ENCODE data around the gene MAPKAPK2.
"Not testable (repeated sequence)": the region's sequence is repeated elsewhere in the genome, so short reads cannot be mapped to it uniquely, and the experiment has no call there.

The MAPKAPK2 gene

DNA sequence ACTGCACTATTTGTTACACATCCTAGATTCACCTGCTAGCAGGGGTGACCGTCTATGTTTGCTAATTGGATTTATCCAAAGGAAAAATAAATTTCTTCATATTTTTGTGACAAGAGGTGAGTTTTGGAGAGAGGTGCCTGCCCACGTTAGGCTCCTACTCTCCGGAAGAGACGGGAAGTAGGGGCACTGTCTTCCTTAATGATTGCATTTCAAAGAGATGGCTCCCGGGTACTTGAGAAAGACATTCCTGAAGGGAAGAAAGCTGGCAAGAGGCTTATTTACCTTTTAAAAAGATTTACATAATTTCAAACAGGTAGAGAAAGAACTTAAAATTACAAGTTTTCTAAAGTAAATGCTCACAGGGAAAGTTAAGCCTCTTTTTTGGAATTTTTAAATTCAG lies 67.2 kb downstream of the MAPKAPK2 start:
- DNase-seq, result no peak

DNA sequence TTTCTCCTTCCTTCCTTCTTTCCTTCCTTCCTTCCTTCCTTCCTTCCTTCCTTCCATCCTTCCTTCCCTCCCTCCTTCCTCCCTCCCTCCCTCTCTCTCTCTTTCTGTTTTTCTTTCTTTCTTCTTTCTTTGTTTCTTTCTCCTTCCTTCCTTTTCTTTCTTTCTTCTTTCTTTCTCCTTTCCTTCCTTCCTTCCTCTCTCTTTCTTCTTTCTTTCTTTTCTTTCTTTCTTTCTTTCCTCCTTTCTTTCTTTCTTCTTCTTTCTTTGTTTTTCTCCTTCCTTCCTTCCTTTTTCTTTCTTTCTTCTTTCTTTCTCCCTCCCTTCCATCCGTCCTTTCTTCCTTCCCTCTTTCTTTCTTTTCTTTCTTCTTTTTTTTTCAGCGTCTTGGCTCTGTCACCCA lies 67.8 kb downstream of the MAPKAPK2 start:
- DNase-seq, result no peak

DNA sequence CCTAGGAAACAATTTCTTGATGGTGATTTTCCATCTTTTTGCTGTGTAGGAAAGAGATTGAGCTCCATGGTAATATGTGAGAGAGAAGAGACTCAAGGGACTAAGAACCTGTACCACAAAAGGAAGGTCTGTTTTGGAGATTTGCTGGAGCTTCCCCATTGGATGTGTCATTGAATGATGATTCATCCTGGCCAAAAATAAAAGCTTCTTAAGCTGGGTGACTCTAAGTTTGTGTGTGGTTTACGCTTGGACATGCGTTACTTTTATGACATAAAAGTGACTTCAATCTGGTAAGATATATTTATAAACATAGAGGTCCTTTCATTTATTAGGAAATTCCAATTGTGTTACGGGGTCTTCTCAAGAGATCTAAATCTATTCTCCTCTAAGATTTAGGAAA lies 68.4 kb downstream of the MAPKAPK2 start:
- DNase-seq, result no peak

DNA sequence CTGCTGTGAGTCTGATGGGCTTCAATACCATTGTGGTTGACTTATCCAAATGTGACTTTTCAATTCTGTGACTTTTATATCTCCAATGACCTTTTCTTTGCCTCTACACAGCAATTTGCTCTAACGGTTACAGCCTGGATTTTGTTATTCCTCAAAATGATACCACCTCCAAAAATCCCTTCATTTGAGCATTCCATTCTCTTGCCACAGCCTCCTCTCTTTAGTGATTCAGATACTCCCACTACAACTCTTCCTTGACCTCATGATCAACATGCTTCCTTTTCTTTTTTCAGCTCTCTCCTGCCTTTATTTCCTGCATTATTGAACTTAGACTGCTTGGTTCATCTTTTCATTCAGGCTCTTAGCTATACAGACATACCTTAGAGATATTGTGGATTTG lies 69.3 kb downstream of the MAPKAPK2 start:
- DNase-seq, result no peak

DNA sequence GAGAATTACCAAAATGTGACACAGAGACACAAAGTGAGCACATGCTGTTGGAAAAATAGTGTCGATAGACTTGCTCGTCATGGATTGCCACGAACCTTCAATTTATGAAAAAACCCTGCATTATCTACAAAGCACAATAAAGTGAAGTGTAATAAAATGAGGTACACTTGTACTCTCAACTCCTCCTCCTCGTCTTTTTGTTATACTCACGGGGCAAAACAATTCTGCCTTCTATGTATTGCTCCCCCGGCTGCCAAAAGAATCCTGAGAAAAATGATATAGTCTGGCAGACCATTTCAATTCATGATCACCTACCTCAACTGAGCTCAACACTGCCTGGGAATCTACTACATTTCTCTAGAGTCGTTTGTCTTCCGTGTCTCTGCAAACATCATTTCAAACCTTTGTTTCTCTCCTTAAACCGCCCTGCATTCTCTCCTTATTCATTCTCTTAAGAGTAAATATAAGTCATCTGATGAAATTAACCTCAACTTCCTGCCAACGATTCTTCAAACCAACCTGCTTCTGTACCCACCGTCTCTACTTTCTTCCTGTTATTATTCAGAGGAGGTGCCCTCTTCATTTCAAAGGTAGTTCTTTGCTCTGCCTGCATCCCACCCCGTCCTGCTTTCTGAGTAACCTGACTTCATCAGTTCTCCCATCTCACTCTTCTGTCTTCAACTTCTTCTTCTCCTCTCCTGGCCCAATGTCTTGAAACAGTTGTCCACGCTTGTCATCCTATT lies 73.0 kb downstream of the MAPKAPK2 start:
- no peak for DNase-seq

DNA sequence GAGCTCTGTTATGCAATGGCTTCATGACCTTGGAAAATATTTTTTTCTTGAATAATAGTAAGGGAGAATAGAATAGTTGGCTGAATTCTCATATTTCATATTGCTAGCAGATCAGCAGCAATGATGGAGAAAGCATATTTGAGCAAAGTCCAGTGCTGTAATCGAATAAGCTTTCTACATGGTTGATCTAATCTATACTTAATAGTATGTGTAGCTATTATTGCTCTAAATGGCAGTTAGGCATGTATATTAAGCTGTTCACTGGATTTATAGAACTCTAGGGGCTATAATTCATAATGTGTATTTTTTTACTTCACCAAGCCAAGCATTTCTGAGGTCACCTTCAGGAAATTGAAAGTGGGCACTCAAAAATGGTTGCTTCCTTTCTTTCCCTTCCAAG lies 75.9 kb downstream of the MAPKAPK2 start:
- DNase-seq, result no peak

DNA sequence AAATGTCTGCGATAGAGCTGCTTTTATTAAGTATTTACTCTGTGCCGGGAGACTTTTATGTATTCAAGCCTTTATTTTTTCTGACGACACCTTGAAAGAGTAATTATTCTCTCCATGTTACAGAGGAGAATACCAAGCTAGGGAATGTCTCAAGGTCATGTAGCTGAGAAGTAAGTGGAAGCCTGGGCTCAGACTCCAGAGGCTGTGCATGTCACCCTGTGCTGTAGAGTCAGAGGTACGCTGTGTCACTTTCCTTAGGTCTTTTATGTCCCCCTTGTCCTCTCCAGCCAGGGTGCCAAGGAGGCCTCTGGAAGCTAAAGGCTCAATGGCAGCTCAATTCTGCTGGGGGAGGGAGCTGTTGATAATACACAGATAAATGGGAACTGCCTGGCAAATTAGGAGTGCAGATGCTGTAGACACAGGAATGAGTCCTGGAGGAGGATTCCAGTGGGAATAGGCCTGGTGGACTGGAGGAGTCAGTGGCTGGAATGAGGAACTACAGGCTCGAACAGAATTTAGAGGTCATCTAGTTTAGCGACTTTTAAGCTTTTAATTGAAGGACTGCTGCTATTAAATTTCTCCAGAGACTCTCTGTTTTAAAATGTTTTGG lies 76.6 kb downstream of the MAPKAPK2 start:
- DNase-seq, result no peak

DNA sequence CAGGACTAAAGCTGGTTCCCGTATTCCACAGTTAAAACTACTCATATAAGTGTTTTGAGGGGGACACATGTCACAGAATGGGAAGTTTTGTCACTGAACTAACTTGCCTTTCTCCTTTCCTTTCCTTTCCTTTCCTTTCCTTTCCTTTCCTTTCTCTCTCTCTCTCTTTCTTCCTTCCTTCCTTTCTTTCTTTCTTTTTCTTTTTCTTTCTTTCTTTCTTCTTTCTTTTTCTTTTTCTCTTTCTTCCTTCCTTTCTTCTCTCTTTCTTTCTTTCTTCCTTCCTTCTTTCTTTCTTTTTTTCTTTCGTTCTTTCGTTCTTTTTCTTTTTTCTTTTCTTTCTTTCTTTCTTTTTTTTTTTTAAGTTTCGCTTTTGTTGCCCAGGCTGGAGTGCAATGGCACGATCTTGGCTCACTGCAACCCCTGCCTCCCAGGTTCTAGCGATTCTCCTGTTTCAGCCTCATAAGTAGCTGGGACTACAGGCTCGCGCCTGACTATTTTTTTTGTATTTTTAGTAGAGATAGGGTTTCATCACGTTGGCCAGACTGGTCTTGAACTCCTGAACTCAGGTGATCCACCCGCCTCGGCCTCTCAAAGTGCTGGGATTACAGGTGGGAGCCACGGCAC lies 78.1 kb downstream of the MAPKAPK2 start:
- not testable (repeated sequence) for DNase-seq

DNA sequence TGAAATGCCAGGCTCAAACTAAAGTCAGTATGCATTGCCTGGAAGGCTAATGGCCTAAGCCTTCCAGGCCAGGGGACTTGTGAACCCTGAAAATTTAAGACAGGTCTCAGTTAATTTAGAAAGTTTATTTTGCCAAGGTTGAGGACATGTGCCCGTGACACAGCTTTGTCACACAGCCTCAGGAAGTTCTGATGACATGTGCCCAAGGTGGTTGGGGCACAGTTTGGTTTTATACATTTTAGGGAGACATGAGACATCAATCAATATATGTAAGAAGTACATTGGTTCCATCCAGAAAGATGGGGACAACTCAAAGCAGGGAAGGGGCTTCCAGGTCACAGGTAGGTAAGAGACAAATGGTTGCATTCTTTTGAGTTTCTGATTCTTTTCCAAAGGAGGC lies 81.1 kb downstream of the MAPKAPK2 start:
- not testable (repeated sequence) for DNase-seq

DNA sequence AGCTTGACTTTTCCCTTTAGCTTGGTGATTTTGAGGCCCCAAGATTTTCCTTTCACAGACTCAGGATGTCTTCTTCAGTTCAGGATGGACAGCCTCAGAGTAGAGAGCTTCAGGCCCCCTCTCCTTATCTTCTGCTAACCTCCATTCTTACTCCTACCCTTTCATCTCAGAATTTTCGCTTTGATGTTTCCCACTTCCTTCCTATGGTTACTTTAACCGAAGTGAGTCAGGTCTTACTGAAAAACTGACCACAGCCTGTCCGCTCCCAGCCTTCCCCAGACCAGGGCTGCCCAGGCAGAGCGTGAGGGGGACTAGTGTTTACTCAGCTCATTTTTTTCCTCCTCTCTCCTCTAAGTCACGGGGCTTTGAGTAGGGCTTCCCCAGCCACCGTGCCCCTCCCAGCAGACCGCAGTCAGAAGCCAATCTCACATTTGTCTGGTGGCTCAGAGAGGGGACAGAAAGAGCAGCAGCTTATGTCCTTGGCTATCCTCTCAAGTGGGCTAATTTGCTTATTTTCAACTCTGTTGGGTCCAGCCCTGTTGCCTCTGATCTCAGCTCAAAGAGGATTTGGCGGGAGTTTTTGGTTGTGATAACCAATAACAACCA lies 81.6 kb downstream of the MAPKAPK2 start:
- peak; percentile 82 for DNase-seq

DNA sequence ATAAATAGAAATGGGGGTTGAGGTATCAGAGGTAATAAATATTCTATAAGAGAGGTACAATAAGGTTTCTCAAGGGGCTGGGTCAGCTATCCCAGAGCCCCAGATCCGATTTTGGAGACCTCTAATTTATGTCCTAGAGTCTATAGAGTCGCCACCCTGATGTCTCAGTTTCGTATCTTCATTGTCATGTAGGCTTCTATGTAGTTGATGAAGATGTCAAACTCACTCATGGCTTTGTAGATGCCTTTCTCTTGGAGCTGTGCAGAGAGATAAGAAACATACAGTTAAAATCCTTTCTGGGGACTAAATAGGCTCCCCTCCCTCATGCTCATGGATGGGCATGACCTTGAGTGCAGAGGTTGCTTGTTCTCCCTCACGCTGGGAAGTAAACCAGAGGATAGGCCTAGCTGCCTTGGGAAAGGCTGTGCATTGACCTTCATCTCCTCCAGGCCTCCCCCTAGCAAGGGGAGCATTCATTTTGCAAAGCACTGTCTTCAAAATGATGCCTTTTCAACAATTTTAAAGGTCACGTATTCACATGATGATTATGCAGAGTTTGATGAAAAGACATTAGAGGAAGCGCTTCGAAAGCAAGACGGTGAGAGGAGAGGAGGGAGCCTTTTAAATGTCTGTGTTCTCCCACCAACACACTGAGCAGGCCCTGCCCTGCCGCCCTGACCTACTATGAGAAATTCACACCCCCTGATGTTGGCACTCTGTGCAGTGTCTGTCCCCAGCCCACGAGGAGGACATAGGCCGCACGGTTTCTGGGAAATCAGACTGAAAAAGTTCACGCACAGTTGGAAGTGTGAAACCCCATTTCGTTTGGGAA lies 84.0 kb downstream of the MAPKAPK2 start:
- no peak for DNase-seq

DNA sequence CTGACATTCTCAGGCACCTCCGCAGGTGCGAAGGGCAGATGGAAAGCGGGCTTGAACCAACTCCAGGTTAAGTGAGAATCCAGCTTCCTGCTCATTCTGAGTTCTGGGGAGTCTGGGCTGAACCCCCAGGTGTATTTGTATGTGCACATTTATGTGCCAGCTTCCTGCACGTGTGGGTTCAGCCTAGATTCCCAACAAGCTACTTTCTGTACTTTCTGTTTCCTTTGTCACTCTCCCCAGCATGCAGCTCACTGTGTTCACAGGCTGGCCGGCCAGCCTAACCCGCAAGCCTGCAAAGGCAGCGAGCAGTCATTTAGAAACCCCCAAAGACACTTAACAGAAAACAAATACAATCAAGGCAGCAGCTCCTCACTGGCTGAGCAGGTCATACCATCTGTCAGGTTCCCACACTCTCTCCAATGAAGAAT lies 84.6 kb downstream of the MAPKAPK2 start:
- DNase-seq, result peak; percentile 78

DNA sequence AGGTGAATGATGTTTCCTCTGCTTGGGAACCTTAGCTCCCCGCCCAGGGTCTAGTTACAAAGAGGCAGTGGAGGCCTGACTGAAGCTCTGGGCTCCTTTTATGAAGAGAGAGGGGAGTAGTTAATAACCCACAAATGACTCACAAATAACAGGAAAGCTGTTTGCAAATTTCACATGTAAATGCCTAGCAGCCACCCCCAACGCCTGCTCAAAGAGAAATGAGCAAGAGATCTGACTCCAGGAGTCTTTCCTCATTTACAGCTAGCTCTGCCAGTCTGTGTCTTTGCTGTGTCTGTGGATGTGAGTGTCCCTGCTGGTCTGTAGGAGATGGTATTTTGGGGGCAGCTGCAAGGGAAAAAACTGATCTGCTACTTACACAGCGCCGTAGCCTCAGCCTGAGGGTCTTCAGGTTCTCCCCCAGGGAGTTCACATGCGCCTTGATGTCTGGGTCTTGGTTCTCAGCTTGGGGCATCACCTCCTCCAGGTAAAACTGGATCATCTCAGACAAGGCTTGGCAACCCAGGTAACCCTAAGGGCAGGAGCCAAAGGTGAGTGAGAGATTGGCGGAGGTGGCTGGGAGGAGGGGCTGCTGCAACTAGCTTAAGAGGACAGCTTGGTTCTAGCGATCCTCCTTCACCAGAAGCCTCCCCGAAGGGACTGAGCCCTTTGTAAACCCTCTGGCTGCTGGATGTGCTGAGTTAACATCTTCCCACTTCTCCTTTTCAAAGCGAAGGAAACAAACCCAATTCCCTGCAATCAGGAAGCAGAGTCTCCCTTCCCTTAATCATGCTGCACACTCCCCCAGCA lies 86.0 kb downstream of the MAPKAPK2 start, which contains the start of gene IL19:
IL19 (plus strand) TSS at position 243 of the 807 bp plus-strand sequence. CDS start 65,890 bp downstream, outside the sequence.
- no peak for DNase-seq

DNA sequence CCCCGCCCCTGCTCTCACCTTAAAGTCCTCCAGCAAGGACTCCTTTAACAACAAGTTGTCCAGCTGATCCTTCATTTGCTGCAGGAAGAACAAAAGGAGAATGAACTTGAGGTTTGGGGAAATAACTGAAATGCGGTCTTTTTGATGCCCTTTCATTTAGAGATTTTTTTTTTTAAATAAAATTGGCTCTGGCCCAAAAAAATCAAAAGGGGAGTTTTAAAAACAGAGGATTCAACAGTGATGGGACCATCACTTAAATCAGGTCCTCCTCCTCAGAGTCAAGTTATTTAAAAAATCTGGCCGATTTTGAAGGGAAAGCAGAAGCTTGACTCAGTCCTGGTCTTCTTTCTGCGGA lies 86.6 kb downstream of the MAPKAPK2 start:
- DNase-seq, result no peak

DNA sequence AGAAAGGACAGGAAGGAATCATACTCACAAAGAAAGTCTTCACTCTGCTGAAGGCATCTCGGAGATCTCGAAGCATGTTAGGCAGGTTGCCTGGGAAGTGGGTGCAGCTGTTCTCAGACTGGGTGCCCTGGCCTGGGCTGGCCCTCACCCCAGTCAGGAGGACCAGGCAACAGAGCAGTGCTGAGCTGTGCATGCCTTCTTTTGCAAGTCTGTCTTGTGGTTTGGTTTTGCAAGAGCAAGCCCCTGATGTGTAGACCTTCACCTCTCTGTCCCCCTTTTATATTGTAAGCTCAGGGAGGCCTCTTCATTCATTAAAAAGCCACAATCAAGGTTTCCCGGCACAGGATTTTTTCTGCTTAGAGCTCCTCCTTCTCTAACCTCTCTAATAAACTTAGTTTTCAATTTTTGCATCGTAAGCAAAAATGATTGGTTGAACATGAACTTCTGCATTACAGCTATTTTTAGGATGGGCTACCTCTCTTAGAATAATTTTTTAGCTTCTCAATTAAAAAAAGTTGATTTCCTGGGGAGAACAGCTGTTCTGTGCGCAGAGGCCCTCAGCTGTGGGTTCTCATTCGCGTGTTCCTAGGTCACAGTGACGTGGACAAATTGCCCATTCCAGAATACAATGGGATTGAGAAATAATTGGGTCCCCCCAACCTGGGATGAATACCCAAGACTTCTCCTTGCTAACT lies 87.7 kb downstream of the MAPKAPK2 start, which contains the start of gene IL10:
IL10 (minus strand) TSS at position 252 of the 695 bp plus-strand sequence; CDS start at position 193, 59 bp downstream.
- DNase-seq, result no peak

DNA sequence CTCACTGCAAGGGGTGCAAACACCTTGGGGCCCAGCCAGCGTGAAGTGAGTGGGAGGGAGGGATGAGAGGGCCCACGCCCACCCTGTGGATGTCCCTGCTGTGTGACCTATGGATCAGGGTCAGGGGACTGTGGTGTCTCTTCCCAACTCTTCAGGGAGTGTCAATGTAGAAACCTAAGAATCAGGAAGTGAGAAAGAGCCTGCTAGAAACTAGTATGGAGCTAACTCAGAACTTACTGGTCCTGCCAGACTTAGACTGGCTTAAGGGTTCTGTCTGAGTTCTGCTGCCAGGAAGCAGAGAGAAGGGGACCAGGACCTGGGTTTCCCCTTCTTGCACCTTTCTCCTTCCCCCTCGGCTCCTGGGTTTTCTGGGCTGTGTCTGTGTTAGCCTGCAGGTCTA lies 89.4 kb downstream of the MAPKAPK2 start:
- no peak for DNase-seq

DNA sequence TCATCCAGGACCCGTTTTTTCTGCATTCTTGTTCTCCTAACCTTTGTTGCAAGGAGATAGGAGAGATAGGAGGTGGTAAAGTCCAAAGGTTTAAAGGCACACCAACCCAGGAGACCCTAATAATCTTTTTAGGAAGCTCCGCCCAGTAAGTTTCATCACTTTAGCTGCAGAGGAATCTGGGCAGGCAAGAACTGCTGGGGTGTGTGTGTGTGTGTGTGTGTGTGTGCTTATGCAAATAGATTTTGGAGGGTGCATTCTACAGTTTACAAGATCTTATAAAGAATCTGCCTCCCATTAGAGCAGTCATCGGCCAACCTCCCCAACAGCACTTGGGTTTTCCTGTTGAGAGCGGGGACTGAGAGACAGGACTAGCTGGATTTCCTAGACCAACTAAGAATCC lies 91.5 kb downstream of the MAPKAPK2 start:
- DNase-seq, result no peak

DNA sequence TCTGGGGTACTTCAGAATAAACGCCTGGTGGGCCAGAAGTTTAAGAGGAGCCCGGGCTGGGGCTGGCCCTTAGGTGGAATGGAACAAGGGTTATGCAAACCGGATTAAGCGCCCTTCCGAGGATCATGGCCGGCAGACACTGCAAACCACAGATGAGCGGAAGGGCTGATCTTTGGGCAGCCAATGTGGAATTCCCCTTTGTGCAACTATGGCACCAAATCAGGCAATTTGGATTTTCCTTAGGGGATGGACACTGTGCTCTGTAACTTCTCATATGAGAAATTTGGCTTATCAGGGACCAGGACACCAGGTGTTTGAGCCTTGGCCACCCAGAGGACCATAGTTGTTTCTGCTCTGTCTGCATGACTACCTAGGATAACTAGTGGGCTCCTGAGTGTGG lies 93.3 kb downstream of the MAPKAPK2 start:
- DNase-seq, result no peak

DNA sequence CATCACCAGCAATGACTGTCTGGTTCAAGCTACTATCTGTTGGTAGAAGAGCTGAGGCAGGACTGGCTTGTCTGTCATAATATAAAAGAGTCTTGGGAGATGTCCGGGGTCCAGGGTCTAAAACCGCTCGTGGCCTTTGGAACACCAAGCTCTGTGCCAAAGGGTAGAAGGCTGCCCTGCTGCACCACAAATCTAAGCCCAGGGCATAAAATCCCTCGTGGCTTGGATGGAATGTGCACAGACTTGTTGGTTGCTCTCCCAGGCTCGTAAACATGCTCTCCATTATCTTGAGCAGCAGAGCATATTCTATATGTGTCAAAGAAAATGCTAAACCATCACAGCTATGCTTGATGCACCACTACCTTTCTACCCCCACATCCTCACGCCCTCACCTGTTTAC lies 94.2 kb downstream of the MAPKAPK2 start:
- DNase-seq, result not testable (repeated sequence)

DNA sequence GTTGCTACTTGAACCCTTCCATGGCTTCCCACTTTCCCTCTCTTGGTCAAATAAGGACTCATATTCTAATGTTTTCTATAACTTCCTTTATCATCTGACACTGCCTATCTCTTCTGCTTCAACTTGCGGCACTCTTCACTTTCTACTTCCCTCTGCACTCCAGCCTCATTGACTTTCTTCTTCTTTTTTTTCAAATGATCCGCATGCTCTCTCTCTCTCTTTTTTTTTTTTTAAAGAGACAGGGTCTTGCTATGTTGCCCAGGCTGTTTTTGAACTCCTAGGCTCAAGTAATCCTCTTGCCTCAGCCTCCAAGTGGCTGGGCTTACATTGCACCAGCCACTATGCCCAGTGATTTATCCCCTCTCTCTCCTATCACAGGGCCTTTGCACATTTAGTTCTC lies 94.9 kb downstream of the MAPKAPK2 start:
- DNase-seq, result no peak

DNA sequence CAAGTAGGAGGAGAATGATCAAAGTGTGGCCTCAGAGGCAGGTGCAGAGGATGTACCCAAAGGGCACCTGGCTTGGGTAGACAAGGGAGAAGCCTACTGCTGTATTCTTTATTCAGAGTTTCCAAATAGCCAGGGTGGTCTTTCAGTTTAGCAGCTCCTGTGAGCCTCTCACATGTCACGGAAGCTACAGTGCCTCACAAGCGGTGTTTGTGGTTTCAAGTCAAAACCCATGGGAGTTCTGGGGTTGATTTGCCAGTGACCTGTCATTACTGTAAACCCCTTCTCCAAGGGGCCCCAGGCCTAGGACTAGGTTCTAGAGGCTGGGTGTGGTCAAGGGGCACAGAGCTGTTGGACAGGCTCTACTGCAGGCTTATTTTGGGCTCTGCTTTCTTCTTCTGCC lies 97.7 kb downstream of the MAPKAPK2 start:
- DNase-seq, result no peak
